HG03571 (cell line): ENCODE measurements around the gene UBE3D.

Source experiments
- ATAC-seq: cut with Tn5 transposase; IDR thresholded peaks from one replicate; pipeline ENCODE4 v1.9.1; 2021; ENCODE audit not compliant: unreplicated experiment

The UBE3D gene

GRCh38 chr6:83065511-83066192 lies at the start of gene UBE3D:
Gene UBE3D, minus strand, starts transcription at chr6:83065841. Its CDS starts 123 bp downstream, at chr6:83065718.
- peak; percentile 61 for ATAC-seq

GRCh38 chr6:83114164-83114563 lies 48.5 kb upstream of the UBE3D start:
- no peak for ATAC-seq

GRCh38 chr6:83113258-83113657 lies 47.6 kb upstream of the UBE3D start:
- ATAC-seq: no peak

GRCh38 chr6:83108378-83108777 lies 42.7 kb upstream of the UBE3D start:
- ATAC-seq: no peak

- ATAC-seq: no peak
Observed at GRCh38 chr6:83098589-83098988, 32.9 kb upstream of the UBE3D start.

GRCh38 chr6:83097675-83098074 lies 32.0 kb upstream of the UBE3D start:
- ATAC-seq: no peak

- ATAC-seq: no peak
Observed at GRCh38 chr6:83097204-83097603, 31.6 kb upstream of the UBE3D start.

- ATAC-seq: no peak
Observed at GRCh38 chr6:83096791-83097190, 31.1 kb upstream of the UBE3D start.

GRCh38 chr6:83092756-83093399 lies 27.2 kb upstream of the UBE3D start:
- no peak for ATAC-seq

GRCh38 chr6:83086751-83087150 lies 21.1 kb upstream of the UBE3D start:
- peak; percentile 99 for ATAC-seq

GRCh38 chr6:83083476-83083875 lies 17.8 kb upstream of the UBE3D start:
- ATAC-seq: no peak

- ATAC-seq: no peak
Observed at GRCh38 chr6:83073615-83074014, 8.0 kb upstream of the UBE3D start.

- no peak for ATAC-seq
Observed at GRCh38 chr6:83072726-83073125, 7.1 kb upstream of the UBE3D start.

- no peak for ATAC-seq
Observed at GRCh38 chr6:83071707-83072106, 6.1 kb upstream of the UBE3D start.

- peak; percentile 44 for ATAC-seq
Observed at GRCh38 chr6:83071023-83071422, 5.4 kb upstream of the UBE3D start.

GRCh38 chr6:83069633-83070032 lies 4.0 kb upstream of the UBE3D start:
- ATAC-seq: no peak

- ATAC-seq: no peak
Observed at GRCh38 chr6:83068616-83069015, 3.0 kb upstream of the UBE3D start.

- ATAC-seq: peak; percentile 87
Observed at GRCh38 chr6:83067448-83068439, 2.1 kb upstream of the UBE3D start, which contains the start of gene DOP1A. Gene DOP1A, plus strand, starts transcription at chr6:83067671. Its CDS starts 29,307 bp downstream, at chr6:83096978.

- no peak for ATAC-seq
Observed at GRCh38 chr6:83062225-83062624, 3.4 kb downstream of the UBE3D start.

- ATAC-seq: no peak
Observed at GRCh38 chr6:83061190-83061589, 4.5 kb downstream of the UBE3D start.

GRCh38 chr6:83057705-83058321 lies 7.8 kb downstream of the UBE3D start:
- ATAC-seq: peak; percentile 62
